Measurements from ENCODE around the gene ERMARD.
A peak's percentile ranks its signal among the peaks of the same experiment; 100 is the strongest.

Gene ERMARD

DNA sequence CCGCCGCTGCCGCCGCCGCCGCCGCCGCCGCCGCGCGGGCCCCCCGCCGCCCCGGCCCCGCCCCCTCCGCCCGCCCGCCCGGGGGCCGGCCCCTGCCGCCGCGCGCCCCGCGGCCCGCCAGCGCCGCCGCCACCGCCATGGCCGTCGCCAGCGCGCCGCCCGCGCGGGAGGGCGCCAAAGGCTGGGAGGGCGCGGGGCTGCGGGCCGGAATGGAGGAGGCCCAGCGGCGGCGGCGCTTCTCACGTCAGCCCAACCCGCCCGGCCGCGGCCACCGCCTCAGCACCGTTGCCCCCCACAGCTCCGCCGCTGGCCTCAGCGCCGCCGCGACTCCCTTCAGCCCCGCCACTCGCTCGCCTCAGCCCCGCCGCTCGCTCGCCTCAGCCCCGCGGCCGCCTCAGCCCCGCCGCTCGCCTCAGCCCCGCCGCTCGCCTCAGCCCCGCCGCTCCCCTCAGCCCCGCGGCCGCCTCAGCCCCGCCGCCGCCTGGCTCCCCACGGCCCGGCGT is 27.4 kb upstream of the ERMARD start:
- Histone ChIP-seq H3K4me3 (ENCODE audit: low read length) (peak overlapping the region; percentile 63), H3K27me3 (ENCODE audit: control insufficient read depth, low read length) (no peaks in the 10 kb centered on the region), H3K4me1 (ENCODE audit: control insufficient read depth, low read length) (peaks cover 65% of the 10 kb centered on the region), H4K20me1 (ENCODE audit: control insufficient read depth, insufficient read depth, low read depth, low read length) (peaks cover 13% of the 10 kb centered on the region; the same call in 1 of the 2 replicates), H3K79me2 (ENCODE audit: control insufficient read depth, low read length) (peaks cover 61% of the 10 kb centered on the region), H3K27ac (ENCODE audit: low read depth, low read length) (no peak overlapping the region), H3K9me2 (replicated peaks; ENCODE audit: control insufficient read depth, low read length) (no peaks in the 10 kb centered on the region), H3K9me3 (ENCODE audit: control insufficient read depth, insufficient read depth, low read length) (no peaks in the 10 kb centered on the region), H3K4me2 (ENCODE audit: low read length) (no peak overlapping the region), H3K36me3 (ENCODE audit: control insufficient read depth, low read length) (peaks cover 35% of the 10 kb centered on the region), H3F3A (ENCODE audit: control insufficient read depth, insufficient read depth) (peaks cover 22% of the 10 kb centered on the region)
- no peak for TF ChIP-seq EZH2phosphoT487 (IDR thresholded peaks at IDR 0.05; ENCODE audit: borderline replicate concordance, low read length)
- TF ChIP-seq, protein P1, sequence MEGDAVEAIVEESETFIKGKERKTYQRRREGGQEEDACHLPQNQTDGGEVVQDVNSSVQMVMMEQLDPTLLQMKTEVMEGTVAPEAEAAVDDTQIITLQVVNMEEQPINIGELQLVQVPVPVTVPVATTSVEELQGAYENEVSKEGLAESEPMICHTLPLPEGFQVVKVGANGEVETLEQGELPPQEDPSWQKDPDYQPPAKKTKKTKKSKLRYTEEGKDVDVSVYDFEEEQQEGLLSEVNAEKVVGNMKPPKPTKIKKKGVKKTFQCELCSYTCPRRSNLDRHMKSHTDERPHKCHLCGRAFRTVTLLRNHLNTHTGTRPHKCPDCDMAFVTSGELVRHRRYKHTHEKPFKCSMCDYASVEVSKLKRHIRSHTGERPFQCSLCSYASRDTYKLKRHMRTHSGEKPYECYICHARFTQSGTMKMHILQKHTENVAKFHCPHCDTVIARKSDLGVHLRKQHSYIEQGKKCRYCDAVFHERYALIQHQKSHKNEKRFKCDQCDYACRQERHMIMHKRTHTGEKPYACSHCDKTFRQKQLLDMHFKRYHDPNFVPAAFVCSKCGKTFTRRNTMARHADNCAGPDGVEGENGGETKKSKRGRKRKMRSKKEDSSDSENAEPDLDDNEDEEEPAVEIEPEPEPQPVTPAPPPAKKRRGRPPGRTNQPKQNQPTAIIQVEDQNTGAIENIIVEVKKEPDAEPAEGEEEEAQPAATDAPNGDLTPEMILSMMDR (IDR thresholded peaks at IDR 0.05; ENCODE audit: low read depth, low read length, poor library complexity, severe bottlenecking), result no peak

DNA sequence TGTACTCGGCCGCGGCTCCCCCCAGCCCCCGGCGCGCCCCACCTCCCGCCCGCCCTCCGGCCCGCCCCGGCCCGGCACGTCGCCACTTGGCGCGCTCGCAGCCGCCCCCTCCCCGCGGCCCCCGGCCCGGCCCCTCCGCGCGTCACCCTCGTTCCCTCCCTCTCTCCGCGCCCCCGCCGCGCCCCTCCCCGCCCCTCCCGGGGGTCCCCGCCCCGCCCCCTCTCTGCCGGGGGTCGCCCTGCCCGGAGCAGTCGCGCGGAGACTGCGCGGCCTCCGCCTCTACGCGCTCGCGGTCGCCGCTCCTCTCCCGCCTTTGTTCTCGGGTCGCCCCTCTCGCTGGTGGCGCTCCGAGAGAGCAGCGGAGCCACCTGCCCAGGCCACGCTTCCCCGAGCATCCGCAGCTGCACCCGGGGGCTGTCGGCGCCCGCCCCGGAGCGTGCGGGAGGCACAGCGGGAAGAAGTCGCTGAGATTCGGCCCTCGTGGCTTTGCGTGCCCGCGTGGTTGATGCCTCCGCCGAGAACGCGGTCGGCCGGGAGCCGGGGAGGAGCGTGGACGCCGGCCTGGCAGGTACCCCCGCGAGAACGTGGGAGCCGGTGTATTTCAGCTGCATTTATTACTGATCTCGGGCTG is 26.8 kb upstream of the ERMARD start, which contains the start of gene PHF10:
Gene PHF10 (minus strand): TSS at position 7 of the 631 bp plus-strand sequence. CDS start 569 bp downstream, outside the sequence.
- TF ChIP-seq, protein P1 (IDR thresholded peaks at IDR 0.05; ENCODE audit: low read depth, low read length, poor library complexity, severe bottlenecking), result peak; percentile 13
- TF ChIP-seq EZH2phosphoT487 (IDR thresholded peaks at IDR 0.05; ENCODE audit: borderline replicate concordance, low read length), result no peak
- Histone ChIP-seq H3K9me2 (replicated peaks; ENCODE audit: control insufficient read depth, low read length) (no peaks in the 10 kb centered on the region), H4K20me1 (ENCODE audit: control insufficient read depth, insufficient read depth, low read depth, low read length) (peaks cover 13% of the 10 kb centered on the region; the same call in 1 of the 2 replicates), H3K4me1 (ENCODE audit: control insufficient read depth, low read length) (peaks cover 60% of the 10 kb centered on the region), H3K9me3 (ENCODE audit: control insufficient read depth, insufficient read depth, low read length) (no peaks in the 10 kb centered on the region), H3K36me3 (ENCODE audit: control insufficient read depth, low read length) (peaks cover 29% of the 10 kb centered on the region), H3K4me2 (ENCODE audit: low read length) (peak within 1 kb of the TSS; percentile 91), H3K79me2 (ENCODE audit: control insufficient read depth, low read length) (peaks cover 55% of the 10 kb centered on the region), H3F3A (ENCODE audit: control insufficient read depth, insufficient read depth) (peaks cover 22% of the 10 kb centered on the region), H3K4me3 (ENCODE audit: low read length) (peak within 1 kb of the TSS; percentile 92), H3K27me3 (ENCODE audit: control insufficient read depth, low read length) (no peaks in the 10 kb centered on the region), H3K27ac (ENCODE audit: low read depth, low read length) (peak within 1 kb of the TSS; percentile 75)

DNA sequence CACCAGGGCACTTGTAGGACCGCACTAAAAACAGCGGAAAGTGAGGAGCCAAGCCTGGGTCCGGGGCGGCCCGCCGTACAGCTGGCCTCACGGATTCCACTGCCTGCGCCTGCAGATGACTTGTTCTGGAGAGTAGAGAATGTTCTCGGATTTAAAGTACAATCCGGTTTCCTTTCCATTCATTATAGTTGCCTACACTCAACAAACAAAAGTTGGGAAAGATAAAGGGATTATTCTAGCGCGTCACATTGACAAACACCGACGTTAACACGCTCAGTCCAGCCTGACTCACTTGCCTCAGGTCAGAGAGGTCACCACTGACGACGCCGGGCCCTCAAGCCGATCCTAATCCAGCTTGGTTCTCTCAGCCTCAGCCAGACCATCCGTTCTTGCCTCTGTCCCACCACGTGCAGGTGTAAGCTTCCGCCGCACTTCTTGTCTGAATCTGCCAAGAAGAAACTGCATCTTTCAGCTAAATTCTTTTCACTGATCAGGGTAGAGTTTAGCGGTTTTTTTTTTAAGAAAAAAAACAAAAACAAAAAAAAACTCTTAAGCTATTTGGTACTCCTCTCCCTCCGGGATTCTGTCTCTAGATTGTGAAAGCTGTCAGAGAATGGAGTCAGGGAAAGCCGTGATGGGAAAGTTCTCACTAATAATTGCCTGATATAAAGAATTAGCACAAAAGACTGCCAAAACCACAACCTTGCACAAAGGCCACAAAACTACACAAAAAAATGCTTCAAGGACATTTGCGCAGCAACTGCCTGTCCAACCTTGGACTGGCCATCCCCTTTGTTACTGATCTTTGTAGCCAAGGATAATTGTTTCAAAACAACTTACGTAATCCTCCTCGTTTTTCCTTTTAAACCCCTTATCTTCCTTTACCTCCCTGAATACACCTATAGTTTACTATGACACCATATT is 26.0 kb upstream of the ERMARD start:
- H3K79me2 ChIP-seq (ENCODE audit: control insufficient read depth, low read length), result peaks cover 48% of the 10 kb centered on the region
- peaks cover 12% of the 10 kb centered on the region; the same call in 1 of the 2 replicates for H4K20me1 ChIP-seq (ENCODE audit: control insufficient read depth, insufficient read depth, low read depth, low read length)
- H3K4me2 ChIP-seq (ENCODE audit: low read length), result peak overlapping the region; percentile 87
- no peak for TF ChIP-seq EZH2phosphoT487 (IDR thresholded peaks at IDR 0.05; ENCODE audit: borderline replicate concordance, low read length)
- TF ChIP-seq, protein P1 (IDR thresholded peaks at IDR 0.05; ENCODE audit: low read depth, low read length, poor library complexity, severe bottlenecking), result no peak
- peak overlapping the region; percentile 83 for H3K4me3 ChIP-seq (ENCODE audit: low read length)
- H3K9me3 ChIP-seq (ENCODE audit: control insufficient read depth, insufficient read depth, low read length), result no peaks in the 10 kb centered on the region
- H3F3A ChIP-seq (ENCODE audit: control insufficient read depth, insufficient read depth), result peaks cover 22% of the 10 kb centered on the region
- H3K36me3 ChIP-seq (ENCODE audit: control insufficient read depth, low read length), result peaks cover 23% of the 10 kb centered on the region
- H3K4me1 ChIP-seq (ENCODE audit: control insufficient read depth, low read length), result peaks cover 55% of the 10 kb centered on the region
- peak overlapping the region; percentile 56 for H3K27ac ChIP-seq (ENCODE audit: low read depth, low read length)
- no peaks in the 10 kb centered on the region for H3K27me3 ChIP-seq (ENCODE audit: control insufficient read depth, low read length)
- H3K9me2 ChIP-seq (replicated peaks; ENCODE audit: control insufficient read depth, low read length), result no peaks in the 10 kb centered on the region

All from DOHH2 (cell line).